Dermis blood vessel endothelial cell (primary cell): ENCODE results near the gene AFG3L2. TPM values are rescaled to one million over a fixed set of nuclear protein-coding genes. Genes with fewer than 3 reads are reported as not detected.
A peak's percentile ranks its signal among the peaks of the same experiment; 100 is the strongest.

Source experiments
- DNase-seq: peaks from one replicate; pipeline ENCODE4 v3.0.0; 2010
- total RNA-seq: library from RNA; depleted of rRNA; stranded (reverse); fragments of >200 nt; gene quantifications from 2 replicates; pipeline ENCODE4 v1.2.3, GENCODE V29; 2014

The AFG3L2 gene
- total RNA-seq, 1 donor from 2014 or later = 49.4 TPM

GRCh38 chr18:12352188-12352587 is 24.8 kb downstream of the AFG3L2 start:
- no peak for DNase-seq

- DNase-seq = no peak
Observed at GRCh38 chr18:12347895-12348294, 29.1 kb downstream of the AFG3L2 start.

- DNase-seq = no peak
Observed at GRCh38 chr18:12346240-12346565, 30.8 kb downstream of the AFG3L2 start.

- DNase-seq = no peak
Observed at GRCh38 chr18:12345491-12346239, 31.4 kb downstream of the AFG3L2 start.

- no peak for DNase-seq
Observed at GRCh38 chr18:12342661-12343060, 34.4 kb downstream of the AFG3L2 start.

- DNase-seq = no peak
Observed at GRCh38 chr18:12340945-12341660, 35.9 kb downstream of the AFG3L2 start.

GRCh38 chr18:12338382-12338781 is 38.6 kb downstream of the AFG3L2 start:
- no peak for DNase-seq

- DNase-seq = no peak
Observed at GRCh38 chr18:12336887-12337286, 40.1 kb downstream of the AFG3L2 start.

- no peak for DNase-seq
Observed at GRCh38 chr18:12336171-12336613, 40.8 kb downstream of the AFG3L2 start.

GRCh38 chr18:12335503-12335902 is 41.5 kb downstream of the AFG3L2 start:
- no peak for DNase-seq

- no peak for DNase-seq
Observed at GRCh38 chr18:12334863-12335262, 42.2 kb downstream of the AFG3L2 start.

- no peak for DNase-seq
Observed at GRCh38 chr18:12334366-12334808, 42.6 kb downstream of the AFG3L2 start.

- DNase-seq = no peak
Observed at GRCh38 chr18:12333506-12334290, 43.3 kb downstream of the AFG3L2 start.

- DNase-seq = no peak
Observed at GRCh38 chr18:12330766-12331165, 46.3 kb downstream of the AFG3L2 start.

GRCh38 chr18:12329125-12329698 is 47.8 kb downstream of the AFG3L2 start:
- no peak for DNase-seq

GRCh38 chr18:12328179-12328823 is 48.7 kb downstream of the AFG3L2 start:
- no peak for DNase-seq

- DNase-seq = peak; percentile 92
Observed at GRCh38 chr18:12327510-12328178, 49.4 kb downstream of the AFG3L2 start.

- no peak for DNase-seq
Observed at GRCh38 chr18:12326711-12327460, 50.1 kb downstream of the AFG3L2 start.

GRCh38 chr18:12325726-12326245 is 51.2 kb downstream of the AFG3L2 start:
- no peak for DNase-seq

GRCh38 chr18:12324991-12325725 is 51.9 kb downstream of the AFG3L2 start:
- DNase-seq = no peak
